Endothelial cell of umbilical vein (primary cell): ENCODE data around the gene CAPN2.

Experiments
- CTCF ChIP-seq, 2 donors: IDR thresholded peaks; 1 replicate in 1 of 2; 2 replicates in 1 of 2; pipeline ENCODE4 v1.5.1; 2011; ENCODE audit warnings: low read length in 2 of 2, mild to moderate bottlenecking in 2 of 2, moderate library complexity in 2 of 2, control low read depth in 1 of 2, inconsistent platforms in 1 of 2, low read depth in 1 of 2; ENCODE audit not compliant: insufficient read depth in 1 of 2; ENCODE audit errors: extremely low read depth in 1 of 2
- EZH2 ChIP-seq: IDR thresholded peaks from 2 replicates; pipeline ENCODE4 v1.6.1; 2012; ENCODE audit warnings: borderline replicate concordance, low read depth, mild to moderate bottlenecking, moderate library complexity, low read length, inconsistent platforms; ENCODE audit not compliant: severe bottlenecking
- JUN ChIP-seq: IDR thresholded peaks from 2 replicates; pipeline ENCODE4 v1.6.1; 2011; ENCODE audit warnings: borderline replicate concordance, low read depth; ENCODE audit not compliant: insufficient read length, insufficient read depth
- MAX ChIP-seq: IDR thresholded peaks from 2 replicates; pipeline ENCODE4 v1.6.1; 2011; ENCODE audit not compliant: insufficient read depth, insufficient read length
- MYC ChIP-seq: IDR thresholded peaks from one replicate; pipeline ENCODE4 v1.6.1; 2011; ENCODE audit warnings: mild to moderate bottlenecking, low read depth, low read length
- POLR2A ChIP-seq: IDR thresholded peaks from 2 replicates; pipeline ENCODE4 v1.6.1; 2012; ENCODE audit warnings: low read depth, mild to moderate bottlenecking, control low read depth, low read length
- POLR2AphosphoS5 ChIP-seq: IDR thresholded peaks from 2 replicates; pipeline ENCODE4 v1.6.1; 2012; ENCODE audit warnings: low read depth, mild to moderate bottlenecking, control low read depth, low read length, moderate library complexity; ENCODE audit not compliant: insufficient read depth

GRCh38 chr1:223695941-223696340 is 16.4 kb upstream of the CAPN2 start:
- TF ChIP-seq POLR2AphosphoS5 (no peak), EZH2 (no peak), POLR2A (no peak), CTCF (IDR thresholded peaks at IDR 0.05; ENCODE audit: extremely low read depth in 1 of 2, insufficient read depth in 1 of 2, low read depth in 1 of 2, low read length in 2 of 2) (no peak), MAX (no peak), JUN (no peak), MYC (no peak)
